ENCODE measurements around the gene MYO10.

DNA sequence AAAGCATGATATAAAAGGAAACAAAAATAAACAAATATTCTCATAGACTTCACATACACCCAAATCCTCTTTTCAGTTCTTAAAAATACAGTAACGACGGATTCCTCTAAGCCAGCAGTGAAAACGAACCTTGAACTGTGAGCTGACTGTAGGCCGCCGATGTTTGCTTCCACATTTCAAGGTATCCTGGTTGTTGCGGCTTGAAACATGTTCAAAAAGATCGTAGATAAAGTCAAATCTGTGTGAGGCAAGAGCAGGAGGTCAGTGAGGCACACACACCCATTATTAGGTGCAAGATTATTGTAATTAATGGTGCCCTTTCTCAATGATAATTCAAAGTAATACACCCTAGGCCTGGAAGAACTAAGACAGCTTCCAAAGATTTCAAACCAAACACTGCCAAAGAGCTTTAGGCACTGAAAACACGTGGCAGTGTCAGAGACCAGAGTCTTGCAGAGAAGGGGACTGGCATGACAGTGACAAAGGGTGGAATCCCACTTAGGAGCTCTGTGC, 178.0 kb downstream of the MYO10 start:
- TF ChIP-seq, protein P1, sequence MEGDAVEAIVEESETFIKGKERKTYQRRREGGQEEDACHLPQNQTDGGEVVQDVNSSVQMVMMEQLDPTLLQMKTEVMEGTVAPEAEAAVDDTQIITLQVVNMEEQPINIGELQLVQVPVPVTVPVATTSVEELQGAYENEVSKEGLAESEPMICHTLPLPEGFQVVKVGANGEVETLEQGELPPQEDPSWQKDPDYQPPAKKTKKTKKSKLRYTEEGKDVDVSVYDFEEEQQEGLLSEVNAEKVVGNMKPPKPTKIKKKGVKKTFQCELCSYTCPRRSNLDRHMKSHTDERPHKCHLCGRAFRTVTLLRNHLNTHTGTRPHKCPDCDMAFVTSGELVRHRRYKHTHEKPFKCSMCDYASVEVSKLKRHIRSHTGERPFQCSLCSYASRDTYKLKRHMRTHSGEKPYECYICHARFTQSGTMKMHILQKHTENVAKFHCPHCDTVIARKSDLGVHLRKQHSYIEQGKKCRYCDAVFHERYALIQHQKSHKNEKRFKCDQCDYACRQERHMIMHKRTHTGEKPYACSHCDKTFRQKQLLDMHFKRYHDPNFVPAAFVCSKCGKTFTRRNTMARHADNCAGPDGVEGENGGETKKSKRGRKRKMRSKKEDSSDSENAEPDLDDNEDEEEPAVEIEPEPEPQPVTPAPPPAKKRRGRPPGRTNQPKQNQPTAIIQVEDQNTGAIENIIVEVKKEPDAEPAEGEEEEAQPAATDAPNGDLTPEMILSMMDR (IDR thresholded peaks at IDR 0.05; ENCODE audit: insufficient read depth, low read depth, low read length) = no peak
- no peak for TF ChIP-seq EZH2 (IDR thresholded peaks at IDR 0.05; ENCODE audit: insufficient read depth, low read length)
